Neural cell (in vitro differentiated cells): ENCODE data around the gene ATXN1L.

Experiments used
- EZH2 ChIP-seq: fragments of 200-600, 300-800 bp; shearing (Covaris generic), sonication (generic); IDR thresholded peaks from 2 replicates; pipeline ENCODE4 v1.6.1; 2014; ENCODE audit warnings: antibody characterized with exemption, low read length, borderline replicate concordance, mild to moderate bottlenecking; ENCODE audit not compliant: insufficient read depth, poor library complexity, severe bottlenecking
- REST ChIP-seq: IDR thresholded peaks from 2 replicates; pipeline ENCODE4 v1.6.1; 2012; ENCODE audit warnings: borderline replicate concordance

GRCh38 chr16:71834291-71834690 is 11.5 kb upstream of the ATXN1L start:
- TF ChIP-seq REST (no peak), EZH2 (no peak)
